Measurements from ENCODE around the gene ASXL2.

DNA sequence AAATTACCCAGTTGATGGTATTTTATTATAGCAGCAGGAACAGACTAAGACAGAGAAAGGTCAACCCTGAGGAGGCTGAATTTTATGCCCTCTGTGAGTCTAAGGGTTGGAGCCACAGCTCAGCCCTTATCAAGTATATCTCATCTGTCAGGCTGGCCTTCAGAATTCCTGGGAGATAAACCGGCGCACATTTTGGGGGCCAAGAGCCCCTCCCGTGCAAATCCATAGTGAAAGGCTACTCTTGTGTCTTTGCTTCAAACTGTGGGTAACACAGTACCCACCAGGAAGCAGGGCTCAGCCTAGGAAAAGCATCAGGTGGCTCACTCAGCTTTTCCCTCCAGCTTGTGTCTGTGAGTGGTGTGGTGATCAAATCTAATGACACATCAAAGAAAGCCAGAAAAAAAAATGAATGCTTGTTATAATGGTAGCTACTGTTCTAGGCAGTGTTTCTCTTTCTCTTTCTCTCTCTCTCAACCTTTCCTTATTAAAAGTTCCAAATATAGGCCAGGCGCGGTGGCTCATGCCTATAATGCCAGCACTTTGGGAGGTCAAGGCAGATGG, 25.0 kb upstream of the ASXL2 start:
- TF ChIP-seq, protein P1, sequence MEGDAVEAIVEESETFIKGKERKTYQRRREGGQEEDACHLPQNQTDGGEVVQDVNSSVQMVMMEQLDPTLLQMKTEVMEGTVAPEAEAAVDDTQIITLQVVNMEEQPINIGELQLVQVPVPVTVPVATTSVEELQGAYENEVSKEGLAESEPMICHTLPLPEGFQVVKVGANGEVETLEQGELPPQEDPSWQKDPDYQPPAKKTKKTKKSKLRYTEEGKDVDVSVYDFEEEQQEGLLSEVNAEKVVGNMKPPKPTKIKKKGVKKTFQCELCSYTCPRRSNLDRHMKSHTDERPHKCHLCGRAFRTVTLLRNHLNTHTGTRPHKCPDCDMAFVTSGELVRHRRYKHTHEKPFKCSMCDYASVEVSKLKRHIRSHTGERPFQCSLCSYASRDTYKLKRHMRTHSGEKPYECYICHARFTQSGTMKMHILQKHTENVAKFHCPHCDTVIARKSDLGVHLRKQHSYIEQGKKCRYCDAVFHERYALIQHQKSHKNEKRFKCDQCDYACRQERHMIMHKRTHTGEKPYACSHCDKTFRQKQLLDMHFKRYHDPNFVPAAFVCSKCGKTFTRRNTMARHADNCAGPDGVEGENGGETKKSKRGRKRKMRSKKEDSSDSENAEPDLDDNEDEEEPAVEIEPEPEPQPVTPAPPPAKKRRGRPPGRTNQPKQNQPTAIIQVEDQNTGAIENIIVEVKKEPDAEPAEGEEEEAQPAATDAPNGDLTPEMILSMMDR (IDR thresholded peaks at IDR 0.05; ENCODE audit: low read depth, low read length) = no peak
- no peak for TF ChIP-seq EZH2phosphoT487 (IDR thresholded peaks at IDR 0.05; ENCODE audit: low read depth)
